ENCODE results near the gene ABT1. TPM values are rescaled to one million over a fixed set of nuclear protein-coding genes. Genes with fewer than 3 reads are reported as not detected.

Gene ABT1
- total RNA-seq, 1 experiment from 2014 or later: 33.7 TPM

DNA sequence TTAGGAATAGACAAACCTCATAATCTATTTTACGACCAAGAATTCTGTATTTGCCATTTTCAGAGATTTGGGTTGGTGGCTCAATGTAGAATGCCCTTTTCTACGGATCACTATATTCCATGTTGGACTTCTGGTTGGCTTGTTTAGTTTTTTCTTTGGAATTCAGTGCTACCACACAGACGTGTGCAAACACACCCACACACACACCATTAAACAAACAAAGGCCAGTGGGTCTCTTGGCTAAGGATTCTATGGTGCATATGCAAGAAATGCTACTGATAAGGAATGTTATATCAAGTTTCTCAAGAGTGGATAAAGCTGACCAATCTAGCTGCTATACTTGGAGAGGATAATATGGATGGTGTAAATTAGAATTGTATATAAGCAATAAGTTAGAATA, 8.0 kb downstream of the ABT1 start:
- ATAC-seq: no peak
- POLR2A ChIA-PET (ENCODE audit: unreplicated experiment): no interaction called here
- TF ChIP-seq EZH2phosphoT487 (IDR thresholded peaks at IDR 0.05; ENCODE audit: borderline replicate concordance, low read length): no peak
- TF ChIP-seq, protein P1, sequence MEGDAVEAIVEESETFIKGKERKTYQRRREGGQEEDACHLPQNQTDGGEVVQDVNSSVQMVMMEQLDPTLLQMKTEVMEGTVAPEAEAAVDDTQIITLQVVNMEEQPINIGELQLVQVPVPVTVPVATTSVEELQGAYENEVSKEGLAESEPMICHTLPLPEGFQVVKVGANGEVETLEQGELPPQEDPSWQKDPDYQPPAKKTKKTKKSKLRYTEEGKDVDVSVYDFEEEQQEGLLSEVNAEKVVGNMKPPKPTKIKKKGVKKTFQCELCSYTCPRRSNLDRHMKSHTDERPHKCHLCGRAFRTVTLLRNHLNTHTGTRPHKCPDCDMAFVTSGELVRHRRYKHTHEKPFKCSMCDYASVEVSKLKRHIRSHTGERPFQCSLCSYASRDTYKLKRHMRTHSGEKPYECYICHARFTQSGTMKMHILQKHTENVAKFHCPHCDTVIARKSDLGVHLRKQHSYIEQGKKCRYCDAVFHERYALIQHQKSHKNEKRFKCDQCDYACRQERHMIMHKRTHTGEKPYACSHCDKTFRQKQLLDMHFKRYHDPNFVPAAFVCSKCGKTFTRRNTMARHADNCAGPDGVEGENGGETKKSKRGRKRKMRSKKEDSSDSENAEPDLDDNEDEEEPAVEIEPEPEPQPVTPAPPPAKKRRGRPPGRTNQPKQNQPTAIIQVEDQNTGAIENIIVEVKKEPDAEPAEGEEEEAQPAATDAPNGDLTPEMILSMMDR (conservative IDR thresholded peaks at IDR 0.05; ENCODE audit: low read depth, low read length): no peak
- TF ChIP-seq EZH2 (IDR thresholded peaks at IDR 0.05; ENCODE audit: low read length, unreplicated experiment): no peak
- no peak overlapping the region for H3K9ac ChIP-seq (ENCODE audit: low read length)
- H2AFZ ChIP-seq (ENCODE audit: low read length): no peak overlapping the region
- CTCF ChIA-PET: no interaction called here
- no peaks in the 10 kb centered on the region for H3K27me3 ChIP-seq (ENCODE audit: low read length)
- no peak overlapping the region for H3K4me3 ChIP-seq (ENCODE audit: low read length)
- no peak overlapping the region for H3K27ac ChIP-seq (ENCODE audit: low read length)
- H3K36me3 ChIP-seq (ENCODE audit: low read depth, low read length): no peaks in the 10 kb centered on the region; the same call in 1 of the 2 replicates
- no peak overlapping the region for H3K4me2 ChIP-seq (ENCODE audit: low read length)
- BruUV-seq (replicated peaks): no TSS peak
- H3K9me3 ChIP-seq (ENCODE audit: low read length): no peaks in the 10 kb centered on the region
- H3K9me2 ChIP-seq (replicated peaks; ENCODE audit: low read length): no peaks in the 10 kb centered on the region
- no peaks in the 10 kb centered on the region for H3F3A ChIP-seq (ENCODE audit: low read length, unreplicated experiment)
- no peaks in the 10 kb centered on the region for H3K79me2 ChIP-seq (ENCODE audit: low read length)
- intact Hi-C loops (cut with micrococcal nuclease): no loop called here
- peaks cover 5% of the 10 kb centered on the region for H3K4me1 ChIP-seq (ENCODE audit: insufficient read depth, low read length)
- no peak for DNase-seq
- no peaks in the 10 kb centered on the region for H4K20me1 ChIP-seq (ENCODE audit: low read length)

DNA sequence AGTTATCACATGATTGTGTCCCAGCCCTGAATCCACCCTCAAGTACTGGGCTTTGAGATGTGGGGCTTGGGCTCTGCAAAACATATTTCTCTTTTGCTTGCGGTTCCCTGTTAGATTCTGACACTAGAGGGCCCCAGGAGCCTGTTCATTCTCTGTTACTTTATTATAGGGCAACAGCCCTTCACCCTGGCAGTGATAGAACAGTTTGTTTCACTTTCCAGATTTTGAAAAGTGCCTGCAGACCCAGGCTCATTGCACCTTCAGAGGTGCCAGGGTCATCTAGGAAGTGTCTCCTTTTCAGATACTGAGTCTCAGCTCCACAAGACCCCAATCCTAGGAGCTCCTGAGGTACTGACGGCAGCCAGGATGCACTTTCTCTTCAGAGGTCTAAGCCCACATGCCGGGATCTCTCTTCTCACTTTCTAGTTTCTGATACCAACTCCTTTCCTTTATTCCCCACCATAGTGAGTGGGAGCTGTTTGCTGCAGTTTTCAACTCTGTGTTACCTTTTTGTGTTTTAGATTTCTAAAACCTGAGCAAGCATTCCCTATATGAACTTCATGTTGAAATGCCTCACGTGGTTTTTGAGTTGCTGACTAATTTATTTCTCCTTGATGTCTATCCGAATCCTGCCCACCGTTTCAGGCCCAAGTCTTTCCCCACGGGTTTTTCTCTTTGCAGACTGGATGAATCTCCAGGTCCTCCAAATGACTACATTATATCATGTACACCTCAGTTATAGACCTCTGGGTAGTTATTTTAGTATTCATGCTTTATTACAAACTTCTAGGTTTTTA, 10.9 kb downstream of the ABT1 start:
- H2AFZ ChIP-seq (ENCODE audit: low read length): peak overlapping the region; percentile 98
- no peaks in the 10 kb centered on the region for H3K9me3 ChIP-seq (ENCODE audit: low read length)
- no peaks in the 10 kb centered on the region for H3K79me2 ChIP-seq (ENCODE audit: low read length)
- peak overlapping the region; percentile 32; the same call in 1 of the 2 replicates for H3K9ac ChIP-seq (ENCODE audit: low read length)
- DNase-seq (peak; percentile 78), ATAC-seq (peak; percentile 94)
- no TSS peak for BruUV-seq (replicated peaks)
- intact Hi-C loops (cut with micrococcal nuclease): loop anchor here (1.0 kb wide), 2 partner anchors 53 to 472 kb away; no protein-coding TSS in a partner anchor
- ChIA-PET POLR2A (ENCODE audit: unreplicated experiment) (no interaction called here), CTCF (no interaction called here)
- H3K4me2 ChIP-seq (ENCODE audit: low read length): peak overlapping the region; percentile 91
- H3K9me2 ChIP-seq (replicated peaks; ENCODE audit: low read length): no peaks in the 10 kb centered on the region
- H3K4me3 ChIP-seq (ENCODE audit: low read length): peak overlapping the region; percentile 72
- no peak overlapping the region for H3K27ac ChIP-seq (ENCODE audit: low read length)
- no peaks in the 10 kb centered on the region for H3K36me3 ChIP-seq (ENCODE audit: low read depth, low read length)
- H4K20me1 ChIP-seq (ENCODE audit: low read length): no peaks in the 10 kb centered on the region
- TF ChIP-seq, protein P1 (conservative IDR thresholded peaks at IDR 0.05; ENCODE audit: low read depth, low read length): peak; percentile 92
- no peak for TF ChIP-seq EZH2phosphoT487 (IDR thresholded peaks at IDR 0.05; ENCODE audit: borderline replicate concordance, low read length)
- H3K4me1 ChIP-seq (ENCODE audit: insufficient read depth, low read length): peaks cover 5% of the 10 kb centered on the region
- no peaks in the 10 kb centered on the region for H3F3A ChIP-seq (ENCODE audit: low read length, unreplicated experiment)
- no peaks in the 10 kb centered on the region for H3K27me3 ChIP-seq (ENCODE audit: low read length)

DNA sequence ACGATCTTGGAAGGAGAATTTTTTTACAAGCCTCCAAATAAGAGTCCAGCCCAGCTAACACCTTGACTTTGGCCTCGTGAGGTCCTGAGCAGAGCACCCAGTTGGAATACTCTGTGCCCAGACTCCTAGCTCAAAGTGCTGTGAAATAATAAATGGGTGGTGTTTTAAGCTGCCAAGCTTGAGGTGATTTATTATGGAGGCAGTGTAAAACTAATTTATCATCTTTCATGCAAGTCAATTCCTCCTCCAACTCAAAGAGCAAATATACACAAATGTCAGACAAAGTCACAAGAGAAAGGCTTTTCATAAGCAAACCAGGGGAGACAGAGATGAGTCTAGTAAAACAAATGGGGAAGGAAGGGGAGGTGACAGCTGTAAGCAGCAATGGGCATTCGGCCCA, 12.7 kb downstream of the ABT1 start:
- H3K9ac ChIP-seq (ENCODE audit: low read length): no peak overlapping the region
- no peaks in the 10 kb centered on the region for H4K20me1 ChIP-seq (ENCODE audit: low read length)
- no peaks in the 10 kb centered on the region for H3K36me3 ChIP-seq (ENCODE audit: low read depth, low read length)
- BruUV-seq (replicated peaks): no TSS peak
- H3K27ac ChIP-seq (ENCODE audit: low read length): no peak overlapping the region
- ATAC-seq: no peak
- DNase-seq: no peak
- POLR2A ChIA-PET (ENCODE audit: unreplicated experiment): no interaction called here
- no peaks in the 10 kb centered on the region for H3K9me2 ChIP-seq (replicated peaks; ENCODE audit: low read length)
- H3F3A ChIP-seq (ENCODE audit: low read length, unreplicated experiment): no peaks in the 10 kb centered on the region
- H3K27me3 ChIP-seq (ENCODE audit: low read length): no peaks in the 10 kb centered on the region
- no peak for TF ChIP-seq EZH2phosphoT487 (IDR thresholded peaks at IDR 0.05; ENCODE audit: borderline replicate concordance, low read length)
- TF ChIP-seq, protein P1 (conservative IDR thresholded peaks at IDR 0.05; ENCODE audit: low read depth, low read length): no peak
- no peak for TF ChIP-seq EZH2 (IDR thresholded peaks at IDR 0.05; ENCODE audit: low read length, unreplicated experiment)
- H3K4me1 ChIP-seq (ENCODE audit: insufficient read depth, low read length): peaks cover 5% of the 10 kb centered on the region
- CTCF ChIA-PET: no interaction called here
- no peak overlapping the region for H3K4me3 ChIP-seq (ENCODE audit: low read length)
- no peak overlapping the region for H2AFZ ChIP-seq (ENCODE audit: low read length)
- H3K79me2 ChIP-seq (ENCODE audit: low read length): no peaks in the 10 kb centered on the region
- H3K9me3 ChIP-seq (ENCODE audit: low read length): no peaks in the 10 kb centered on the region
- H3K4me2 ChIP-seq (ENCODE audit: low read length): no peak overlapping the region
- intact Hi-C loops (cut with micrococcal nuclease): no loop called here
